Measurements from ENCODE around the gene TBC1D24. TPM values are rescaled to one million over a fixed set of nuclear protein-coding genes. Genes with fewer than 3 reads are reported as not detected.

The TBC1D24 gene
- total RNA-seq = 7.4 and 9.9 TPM in 2 replicates

GRCh38 chr16:2474877-2475412 lies at the start of gene TBC1D24:
TBC1D24 (plus strand) TSS chr16:2475127; CDS start chr16:2496149, 21,022 bp downstream.

GRCh38 chr16:2429034-2429770 lies 45.7 kb upstream of the TBC1D24 start, which contains the start of gene CCNF:
CCNF (plus strand) TSS chr16:2429447; CDS start chr16:2429482, 35 bp downstream.

GRCh38 chr16:2459647-2460390 lies 15.1 kb upstream of the TBC1D24 start, which contains the start of gene TEDC2:
TEDC2 (plus strand) TSS chr16:2460109; CDS start chr16:2460145, 36 bp downstream.

GRCh38 chr16:2471016-2471652 lies 3.8 kb upstream of the TBC1D24 start, which contains the start of gene NTN3:
NTN3 (plus strand) TSS chr16:2471297; CDS start chr16:2471702, 405 bp downstream.

DNA sequence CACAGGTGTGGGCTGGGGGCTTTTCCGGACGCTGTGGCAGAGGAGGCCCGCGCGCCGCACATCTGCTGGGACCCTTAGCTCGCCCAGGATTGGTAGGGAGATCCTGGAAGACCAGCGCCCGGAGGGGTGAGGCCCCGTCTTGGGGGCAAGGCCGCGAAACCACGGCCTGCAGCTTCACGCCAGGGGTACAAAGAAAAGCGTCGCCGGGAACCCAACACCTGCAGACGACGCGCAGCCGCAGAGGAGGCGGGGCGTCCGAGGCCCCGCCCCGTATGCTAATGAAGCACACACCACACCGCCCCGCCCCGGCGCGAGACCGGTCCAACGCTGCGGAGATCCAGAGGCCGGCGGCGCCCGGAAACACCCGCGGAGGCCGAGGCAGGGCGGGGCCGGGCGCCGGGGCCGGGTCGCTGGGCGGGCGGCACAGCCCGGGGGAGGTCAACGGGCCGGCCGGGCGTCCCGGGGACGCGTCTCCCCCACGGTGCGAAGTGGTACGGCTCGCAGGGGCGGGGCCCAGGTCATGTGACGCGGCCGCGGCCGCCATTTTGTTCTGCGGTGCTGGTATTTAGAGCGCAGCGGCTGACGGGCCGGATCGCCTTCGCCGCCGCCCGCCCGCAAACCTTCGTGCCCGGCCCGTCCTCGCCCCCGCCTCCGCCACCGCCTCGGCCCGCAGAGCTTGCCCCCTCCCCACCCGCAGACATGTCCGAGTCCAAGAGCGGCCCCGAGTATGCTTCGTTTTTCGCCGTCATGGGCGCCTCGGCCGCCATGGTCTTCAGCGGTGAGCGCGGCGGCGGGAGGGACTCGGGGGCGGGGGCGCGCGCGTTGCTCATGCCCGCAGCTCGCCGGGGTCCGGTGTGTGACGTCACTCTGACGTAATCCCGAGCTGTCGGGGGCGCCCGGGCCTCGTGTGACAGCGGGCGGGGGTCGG lies 38.7 kb downstream of the TBC1D24 start, which contains the start of gene ATP6V0C:
TSS of gene ATP6V0C (plus strand) at position 548 of the 928 bp plus-strand sequence. CDS start at position 700, 152 bp downstream.

GRCh38 chr16:2520097-2520783 lies 45.3 kb downstream of the TBC1D24 start, which contains the start of gene AMDHD2:
AMDHD2 (plus strand) TSS chr16:2520371; CDS start chr16:2520459, 88 bp downstream.

DNA sequence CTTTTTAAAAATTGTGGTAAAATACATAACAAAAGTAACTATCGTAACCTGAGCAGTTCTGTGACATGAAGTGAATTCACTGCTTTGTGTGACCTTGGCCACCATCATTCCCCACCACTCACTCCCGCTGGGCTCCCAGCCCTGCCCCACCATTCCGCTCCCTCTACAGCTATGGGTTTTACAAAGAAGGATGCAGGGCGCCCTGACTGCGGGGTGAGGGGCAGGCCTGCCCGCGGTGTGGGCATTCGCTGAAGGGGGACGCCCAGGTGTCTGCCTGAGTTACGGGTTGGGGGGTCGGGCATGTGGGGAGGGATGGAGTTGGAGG lies 56.4 kb downstream of the TBC1D24 start, which contains the start of gene CEMP1:
TSS of gene CEMP1 (minus strand) at position 38 of the 325 bp plus-strand sequence. CDS start 335 bp downstream, outside the sequence.

DNA sequence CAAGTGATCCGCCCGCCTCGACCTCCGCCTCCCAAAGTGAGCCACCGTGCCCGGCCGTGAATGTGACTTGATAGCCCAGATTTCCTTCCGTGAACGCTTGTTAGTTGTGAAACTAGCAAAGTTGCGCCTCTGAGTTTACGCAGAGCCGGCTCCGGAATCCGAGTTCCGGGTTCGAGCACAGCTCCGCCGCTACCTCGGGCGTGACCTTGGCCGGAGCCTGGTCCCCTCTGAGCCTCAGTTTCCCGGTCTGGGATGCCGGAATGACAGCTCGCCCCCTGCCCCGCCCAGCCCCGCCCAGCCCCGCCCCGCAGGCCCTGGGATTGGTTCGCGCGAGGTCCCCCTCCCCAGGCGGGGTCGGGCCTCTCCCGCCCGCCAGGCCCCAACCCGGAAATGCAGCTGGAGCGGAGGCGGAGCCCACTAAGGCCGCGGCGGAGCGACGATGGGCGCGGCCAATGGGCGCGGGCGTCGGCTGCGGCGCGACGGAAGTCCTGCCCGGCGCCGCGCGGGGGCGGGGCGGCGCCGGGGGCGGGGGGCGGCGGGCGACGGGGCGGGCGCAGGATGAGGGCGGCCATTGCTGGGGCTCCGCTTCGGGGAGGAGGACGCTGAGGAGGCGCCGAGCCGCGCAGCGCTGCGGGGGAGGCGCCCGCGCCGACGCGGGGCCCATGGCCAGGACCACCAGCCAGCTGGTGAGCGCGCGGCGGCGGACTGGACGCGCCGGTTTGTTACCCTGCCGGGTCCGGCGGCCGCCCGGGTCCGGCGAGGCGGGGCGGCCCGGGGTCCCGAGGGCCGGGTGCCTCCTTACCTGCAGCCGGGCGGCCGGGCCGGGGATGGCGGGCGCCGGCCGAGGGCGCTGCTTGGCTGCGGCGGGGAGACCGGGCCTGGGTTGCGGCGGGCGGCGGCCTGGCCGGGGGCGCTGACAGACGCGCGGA lies 62.8 kb downstream of the TBC1D24 start, which contains the start of gene PDPK1:
TSS of gene PDPK1 (plus strand) at position 571 of the 929 bp plus-strand sequence. CDS start at position 663, 92 bp downstream.

Other genes with a start within 250 kb of the TBC1D24 start
- 1.1 and 2.2 TPM in 2 replicates for gene DNASE1L2, start 238.7 kb upstream of the TBC1D24 start, total RNA-seq
- 48.2 and 50.4 TPM in 2 replicates for gene ECI1, start 223.5 kb upstream of the TBC1D24 start, total RNA-seq
- 125 and 144 TPM in 2 replicates for gene RNPS1, start 207.0 kb upstream of the TBC1D24 start, total RNA-seq
- gene ABCA3, start 134.4 kb upstream of the TBC1D24 start, total RNA-seq = 1.4 and 2.9 TPM in 2 replicates
- gene CCNF, start 45.7 kb upstream of the TBC1D24 start, total RNA-seq = 9.0 and 11.2 TPM in 2 replicates
- gene TEDC2, start 15.0 kb upstream of the TBC1D24 start, total RNA-seq = 1.3 and 3.6 TPM in 2 replicates
- not detected in 2 replicates for gene NTN3, start 3.8 kb upstream of the TBC1D24 start, total RNA-seq
- 53.5 and 59.2 TPM in 2 replicates for gene ATP6V0C, start 38.8 kb downstream of the TBC1D24 start, total RNA-seq
- gene AMDHD2, start 45.2 kb downstream of the TBC1D24 start, total RNA-seq = 31.8 and 40.5 TPM in 2 replicates
- gene CEMP1, start 56.3 kb downstream of the TBC1D24 start, total RNA-seq = not detected in 2 replicates
- gene PDPK1, start 62.9 kb downstream of the TBC1D24 start, total RNA-seq = 11.7 and 15.4 TPM in 2 replicates
- gene KCTD5, start 207.4 kb downstream of the TBC1D24 start, total RNA-seq = 29.1 and 33.0 TPM in 2 replicates
- gene PRSS27, start 245.1 kb downstream of the TBC1D24 start, total RNA-seq = 0.16 and 0.18 TPM in 2 replicates